GM18507 (cell line): ENCODE data around the gene ADAMTSL4.

ENCODE experiments used
- DNase-seq: peaks from one replicate; pipeline ENCODE4 v3.0.0; 2011; ENCODE audit warnings: low read depth; ENCODE audit not compliant: insufficient read length; ENCODE audit errors: extremely low spot score
- FAIRE-seq: peaks from 2 replicates; lab custom pipeline; 2011; peaks lifted over from hg19 to GRCh38; lab: Jason Lieb, UNC

ADAMTSL4 gene

DNA sequence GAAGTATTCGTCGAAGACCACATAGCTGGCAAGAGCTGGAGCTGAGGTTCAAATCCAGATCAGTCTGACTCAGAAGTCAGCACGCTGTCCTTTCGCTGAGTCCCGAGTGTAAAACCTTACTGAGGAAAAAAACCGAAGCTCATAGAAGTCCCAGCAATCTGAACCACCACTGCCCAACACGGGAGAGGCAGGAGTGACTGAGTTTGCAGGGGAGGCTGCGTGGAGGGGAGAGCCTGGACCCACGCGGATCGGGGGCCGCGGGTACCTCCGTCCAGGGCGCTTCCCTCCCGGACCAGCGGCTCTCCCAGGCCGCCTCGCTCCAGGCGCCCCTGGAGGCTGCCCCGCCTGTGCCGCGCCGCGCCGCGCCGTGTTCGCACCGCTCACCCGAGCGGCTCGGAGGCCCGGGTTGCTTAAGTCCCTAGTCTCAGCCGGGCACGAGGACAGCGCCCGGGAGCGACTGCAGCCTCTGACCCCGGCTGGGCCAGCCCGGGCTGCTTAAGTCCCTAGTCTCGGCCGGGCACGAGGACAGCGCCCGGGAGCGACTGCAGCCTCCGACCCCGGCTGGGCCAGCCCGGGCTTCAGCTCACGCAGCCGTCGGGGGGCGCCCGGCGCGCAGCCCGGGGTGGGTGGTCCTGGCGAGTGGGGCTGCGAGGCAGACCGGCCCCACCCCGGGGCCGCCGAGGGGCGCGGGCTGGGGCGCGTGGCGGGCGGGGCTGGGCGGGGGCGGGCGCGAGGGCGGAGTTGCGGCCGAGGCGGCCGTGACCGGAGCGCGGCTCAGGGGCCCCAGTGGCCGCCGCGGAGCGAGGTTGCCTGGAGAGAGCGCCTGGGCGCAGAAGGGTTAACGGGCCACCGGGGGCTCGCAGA is at the start of gene ADAMTSL4:
Gene ADAMTSL4, plus strand, starts transcription at position 777 of the 864 bp plus-strand sequence. CDS start 2,881 bp downstream, outside the sequence.
- no peak for FAIRE-seq
- DNase-seq = no peak

DNA sequence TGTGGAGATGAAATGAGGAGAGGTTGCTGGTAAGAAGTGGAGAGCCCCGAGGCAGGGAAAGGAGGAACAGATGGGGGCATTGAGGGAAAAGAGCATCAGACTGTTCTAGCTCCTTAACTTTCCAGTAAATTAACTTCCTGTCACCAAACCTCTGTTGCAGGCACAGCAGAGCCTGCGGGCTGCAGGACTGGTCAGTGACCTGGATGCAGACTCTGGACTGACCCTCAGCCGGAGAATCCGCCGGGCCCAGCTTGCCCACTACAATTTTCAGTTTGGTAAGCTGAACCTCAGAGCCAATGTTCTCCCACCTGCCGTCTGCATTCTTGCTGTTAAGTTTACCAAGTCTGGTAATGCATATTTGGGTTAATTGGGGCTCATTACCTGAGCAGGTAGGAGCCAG is 43.8 kb upstream of the ADAMTSL4 start:
- FAIRE-seq (no peak), DNase-seq (no peak)

DNA sequence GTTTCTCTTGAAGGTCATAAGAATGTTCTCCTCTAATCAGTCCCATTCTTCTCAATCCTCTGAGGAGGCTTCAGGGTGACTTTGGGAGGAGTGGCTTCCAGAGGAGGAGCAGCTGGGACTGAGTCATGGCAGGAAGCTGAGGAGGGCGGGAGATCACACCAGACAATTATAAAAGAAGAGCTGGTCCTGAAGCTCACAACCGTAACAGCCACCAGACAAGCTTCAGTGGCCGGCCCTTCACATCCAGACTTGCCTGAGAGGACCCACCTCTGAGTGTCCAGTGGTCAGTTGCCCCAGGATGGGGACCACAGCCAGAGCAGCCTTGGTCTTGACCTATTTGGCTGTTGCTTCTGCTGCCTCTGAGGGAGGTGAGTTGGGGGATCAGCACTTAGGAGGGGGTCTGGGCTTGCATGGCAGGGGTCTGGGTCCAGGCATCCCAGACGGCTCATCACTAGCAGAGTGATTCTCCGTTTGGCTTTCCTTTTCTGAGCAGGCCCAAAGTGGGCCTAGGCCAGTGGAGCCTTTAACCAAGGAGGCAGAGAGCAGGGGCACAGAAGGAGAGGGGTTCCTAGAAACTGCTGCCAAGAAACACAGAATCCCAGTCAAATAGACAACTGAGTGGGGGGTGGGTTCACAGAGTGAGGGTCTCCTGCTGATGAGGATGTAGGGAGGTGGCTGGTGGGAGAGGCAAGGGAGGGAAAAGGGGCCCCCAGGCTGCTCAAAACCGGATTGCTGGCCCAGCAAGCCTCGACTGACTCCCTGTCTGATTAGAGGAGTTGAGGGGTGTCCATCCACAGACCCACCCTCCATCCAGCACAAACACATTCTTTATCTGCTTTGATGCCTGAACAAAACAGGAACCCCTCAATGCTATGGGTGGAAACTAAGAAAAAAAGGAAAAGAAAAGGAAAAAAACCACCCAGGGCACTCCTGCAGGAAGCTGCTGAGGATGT is 41.0 kb upstream of the ADAMTSL4 start, which contains the start of gene ECM1:
Gene ECM1, plus strand, starts transcription at position 198 of the 953 bp plus-strand sequence. Its CDS starts 101 bp downstream, at position 299.
- DNase-seq = no peak
- no peak for FAIRE-seq

DNA sequence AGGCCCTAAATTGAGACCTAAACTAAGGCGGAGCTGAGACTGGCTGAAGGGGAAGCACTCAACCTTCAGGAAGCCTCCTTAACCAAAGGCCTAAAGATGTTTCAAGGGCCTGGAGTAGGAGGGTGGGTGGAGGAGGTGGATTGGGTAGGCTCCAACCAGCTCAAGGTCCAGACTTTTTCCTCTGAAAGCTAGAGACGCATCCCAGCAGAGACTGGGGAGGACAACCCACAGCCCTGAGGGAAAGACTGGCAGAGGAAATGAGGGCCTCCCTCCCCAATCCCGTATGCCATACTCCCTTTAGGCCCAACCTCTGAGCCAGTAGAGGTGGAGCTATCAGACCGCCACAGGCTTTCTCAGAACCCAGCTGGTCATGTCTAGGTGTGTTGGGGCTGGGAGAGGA is 40.2 kb upstream of the ADAMTSL4 start:
- DNase-seq (no peak), FAIRE-seq (no peak)

DNA sequence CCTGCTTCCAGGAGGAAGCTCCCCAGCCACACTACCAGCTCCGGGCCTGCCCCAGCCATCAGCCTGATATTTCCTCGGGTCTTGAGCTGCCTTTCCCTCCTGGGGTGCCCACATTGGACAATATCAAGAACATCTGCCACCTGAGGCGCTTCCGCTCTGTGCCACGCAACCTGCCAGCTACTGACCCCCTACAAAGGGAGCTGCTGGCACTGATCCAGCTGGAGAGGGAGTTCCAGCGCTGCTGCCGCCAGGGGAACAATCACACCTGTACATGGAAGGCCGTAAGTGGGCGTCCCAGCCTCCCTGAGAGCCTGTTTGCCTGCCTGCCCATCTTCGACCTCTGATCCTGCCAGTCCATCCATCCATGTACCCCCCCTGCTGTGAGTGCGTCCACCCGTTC is 37.7 kb upstream of the ADAMTSL4 start:
- no peak for FAIRE-seq
- DNase-seq = no peak

DNA sequence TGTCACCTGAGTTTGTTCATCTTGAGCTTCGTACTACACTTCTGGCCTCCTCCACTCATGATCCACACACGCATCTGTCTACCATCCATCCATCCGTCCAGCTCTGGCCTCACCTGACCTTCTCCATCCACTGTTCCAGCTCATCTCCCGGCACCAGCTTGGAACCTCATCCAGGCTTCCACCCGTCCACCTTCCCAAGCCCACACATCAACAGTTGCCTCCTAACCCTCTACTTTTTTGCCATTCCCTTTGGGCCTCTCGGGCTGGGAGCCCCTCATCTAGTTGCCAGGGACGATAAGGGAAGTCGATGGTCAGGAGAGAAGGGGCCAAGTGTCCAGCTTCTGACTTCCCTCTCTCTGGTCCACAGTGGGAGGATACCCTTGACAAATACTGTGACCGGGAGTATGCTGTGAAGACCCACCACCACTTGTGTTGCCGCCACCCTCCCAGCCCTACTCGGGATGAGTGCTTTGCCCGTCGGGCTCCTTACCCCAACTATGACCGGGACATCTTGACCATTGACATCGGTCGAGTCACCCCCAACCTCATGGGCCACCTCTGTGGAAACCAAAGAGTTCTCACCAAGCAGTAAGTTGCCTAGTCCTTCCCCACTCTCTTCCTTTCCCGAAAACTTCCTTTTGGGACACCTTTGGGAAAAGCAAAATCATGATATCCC is 37.1 kb upstream of the ADAMTSL4 start:
- no peak for FAIRE-seq
- no peak for DNase-seq

DNA sequence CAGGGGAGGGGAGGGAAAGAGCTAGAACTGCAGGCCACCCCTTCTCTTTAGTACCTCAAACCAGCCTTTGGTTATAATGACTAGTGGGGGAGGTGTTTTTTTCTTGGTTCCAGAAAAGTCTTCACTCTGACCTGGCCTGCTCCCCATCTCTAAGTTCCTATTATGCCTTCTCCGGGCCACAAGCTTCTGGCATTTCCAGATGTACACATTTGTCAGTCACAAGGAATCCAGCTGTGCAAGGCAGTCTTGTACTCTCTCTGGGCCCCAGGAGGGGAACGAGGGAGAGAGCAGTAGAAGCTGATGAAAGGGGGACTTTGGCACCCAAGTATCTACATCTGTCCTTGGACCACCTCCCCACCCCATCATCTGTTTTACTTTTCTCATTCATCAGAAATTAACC is 36.4 kb upstream of the ADAMTSL4 start:
- FAIRE-seq (no peak), DNase-seq (no peak)

DNA sequence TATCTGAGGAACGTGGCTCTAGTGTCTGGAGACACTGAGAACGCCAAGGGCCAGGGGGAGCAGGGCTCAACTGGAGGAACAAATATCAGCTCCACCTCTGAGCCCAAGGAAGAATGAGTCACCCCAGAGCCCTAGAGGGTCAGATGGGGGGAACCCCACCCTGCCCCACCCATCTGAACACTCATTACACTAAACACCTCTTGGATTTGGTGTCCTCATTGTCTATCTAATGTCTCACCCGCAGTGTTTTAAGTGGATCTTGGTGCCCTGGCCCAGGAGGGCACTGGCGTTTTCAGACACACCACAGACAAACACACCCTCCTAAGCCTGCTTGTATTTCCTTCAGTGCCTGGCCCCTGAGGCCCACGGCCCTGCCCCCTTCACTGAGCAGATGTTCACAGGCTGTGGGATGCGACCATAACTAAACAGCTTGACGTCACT is 35.8 kb upstream of the ADAMTSL4 start:
- no peak for DNase-seq
- FAIRE-seq = no peak

DNA sequence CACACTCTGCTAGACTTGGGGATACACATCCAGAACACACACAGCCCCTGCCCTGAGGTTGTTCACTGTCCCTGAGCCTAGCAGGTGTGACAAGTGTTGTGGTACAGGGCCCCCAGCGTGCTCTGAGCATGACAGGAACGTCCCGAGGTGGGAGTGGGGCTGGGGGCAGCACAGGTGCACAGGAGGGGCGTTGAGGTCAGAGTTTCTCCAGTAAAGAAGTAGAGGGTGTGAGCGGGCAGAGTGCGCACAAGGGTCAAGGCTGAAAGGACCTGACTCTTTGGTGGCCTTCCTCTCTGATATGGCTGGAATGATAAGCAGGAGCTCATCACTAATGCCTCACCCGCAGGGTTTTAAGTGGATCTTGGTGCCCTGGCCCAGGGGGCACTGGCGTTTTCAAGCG is 34.9 kb upstream of the ADAMTSL4 start:
- FAIRE-seq = no peak
- no peak for DNase-seq

DNA sequence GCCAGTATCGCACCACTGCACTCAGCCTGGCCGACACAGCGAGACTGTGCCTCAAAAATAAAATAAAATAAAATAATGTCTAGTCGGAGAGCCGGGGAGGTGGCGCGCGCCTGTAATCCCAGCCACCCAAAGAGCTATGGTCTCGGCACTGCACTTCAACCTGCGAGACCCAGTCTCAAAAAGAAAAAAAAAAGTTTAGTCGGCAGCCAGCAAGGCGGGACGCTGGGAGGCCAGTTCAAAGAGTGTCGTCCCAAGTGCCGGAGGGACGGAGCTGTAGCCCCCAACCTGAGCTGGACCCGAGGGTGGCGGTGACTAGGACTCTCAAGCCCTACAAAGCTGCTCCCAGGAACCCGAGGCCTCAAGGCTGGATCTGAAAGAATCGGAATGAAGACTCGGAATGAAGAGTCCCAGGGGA is 34.3 kb upstream of the ADAMTSL4 start:
- DNase-seq (no peak), FAIRE-seq (no peak)

DNA sequence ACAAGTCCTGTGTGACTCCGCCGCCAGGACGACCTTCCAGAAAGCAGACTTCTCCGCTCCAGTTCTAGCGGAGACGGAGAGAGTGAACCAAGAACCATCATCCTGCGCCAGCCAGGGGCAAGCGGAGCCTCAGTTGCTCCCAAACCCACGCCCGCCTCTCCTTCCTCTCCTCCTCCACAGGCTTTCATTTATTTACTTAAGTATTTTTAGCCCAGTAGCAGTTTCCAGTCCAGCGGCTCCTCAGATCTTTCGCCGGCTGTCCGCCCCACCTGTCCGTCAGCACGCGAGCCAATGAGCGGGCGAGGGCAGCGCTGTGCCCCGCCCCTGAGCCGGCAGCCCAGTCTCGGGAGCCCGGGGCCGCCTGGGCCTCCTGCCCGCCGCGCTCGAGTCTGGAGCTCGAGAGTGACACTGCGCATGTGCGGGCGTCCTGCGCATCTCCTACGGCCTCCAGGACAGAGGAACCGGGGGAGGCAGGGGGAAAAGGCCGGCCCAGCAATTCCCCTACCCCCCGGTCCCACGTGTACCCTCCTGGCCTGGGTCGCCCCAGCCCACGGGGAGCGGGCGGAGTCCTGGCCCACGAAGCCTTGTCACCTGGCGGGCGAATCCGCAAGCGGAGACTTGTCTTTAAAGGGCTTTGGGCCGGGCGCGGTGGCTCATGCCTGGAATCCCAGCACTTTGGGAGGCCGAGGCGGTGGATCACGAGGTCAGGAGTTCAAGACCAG is 33.7 kb upstream of the ADAMTSL4 start, which contains the start of gene FALEC:
Gene FALEC, plus strand, starts transcription at position 425 of the 722 bp plus-strand sequence.
- FAIRE-seq = peak; percentile 94

DNA sequence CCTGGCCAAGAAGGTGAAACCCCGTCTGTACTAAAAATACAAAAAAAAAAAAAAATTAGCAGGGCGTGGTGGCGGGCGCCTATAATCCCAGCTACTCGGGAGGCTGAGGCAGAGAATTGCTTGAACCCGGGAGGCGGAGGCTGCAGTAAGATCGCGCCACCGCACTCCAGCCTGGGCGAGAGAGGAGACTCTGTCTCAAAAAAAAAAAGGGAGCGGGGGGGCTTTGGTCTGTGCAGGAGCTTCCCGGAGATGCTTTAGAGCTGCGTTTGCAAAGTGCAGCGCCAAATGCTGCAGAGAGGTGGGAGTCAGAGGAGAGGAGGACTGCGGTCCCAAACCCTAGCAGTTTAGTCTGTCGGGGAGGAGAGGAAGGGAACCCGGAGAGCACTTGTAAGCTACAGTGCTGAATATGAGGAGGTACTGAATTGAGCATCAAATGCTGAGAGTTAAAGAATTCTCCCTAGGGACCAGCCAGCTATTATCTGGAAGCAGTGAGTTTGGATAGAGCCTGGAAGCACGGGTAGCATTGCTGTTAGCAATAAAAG is 33.1 kb upstream of the ADAMTSL4 start:
- no peak for DNase-seq
- FAIRE-seq = no peak

More for the DNA sequence above, 33.7 kb upstream of the ADAMTSL4 start, which contains the start of gene FALEC:
- peak; percentile 100 for DNase-seq

DNA sequence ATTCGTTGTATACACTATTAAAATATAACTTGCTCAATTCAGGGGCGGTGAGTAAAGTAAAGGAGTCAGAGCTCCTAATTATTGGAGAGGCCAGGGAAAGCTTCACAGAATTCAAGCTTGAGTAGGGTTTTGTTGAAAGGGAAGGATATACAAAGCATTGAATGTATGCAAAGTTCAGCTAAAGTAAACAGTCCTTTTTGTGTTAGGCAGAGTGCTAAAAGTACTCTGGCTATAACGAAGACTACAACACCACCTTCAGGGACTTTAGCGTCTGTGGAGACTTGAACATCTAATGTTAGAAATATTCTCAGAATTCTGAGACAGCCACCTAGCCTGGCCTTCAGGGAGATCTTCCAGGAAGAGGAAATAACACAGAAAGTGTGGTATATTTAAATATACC is 32.6 kb upstream of the ADAMTSL4 start:
- no peak for FAIRE-seq

DNA sequence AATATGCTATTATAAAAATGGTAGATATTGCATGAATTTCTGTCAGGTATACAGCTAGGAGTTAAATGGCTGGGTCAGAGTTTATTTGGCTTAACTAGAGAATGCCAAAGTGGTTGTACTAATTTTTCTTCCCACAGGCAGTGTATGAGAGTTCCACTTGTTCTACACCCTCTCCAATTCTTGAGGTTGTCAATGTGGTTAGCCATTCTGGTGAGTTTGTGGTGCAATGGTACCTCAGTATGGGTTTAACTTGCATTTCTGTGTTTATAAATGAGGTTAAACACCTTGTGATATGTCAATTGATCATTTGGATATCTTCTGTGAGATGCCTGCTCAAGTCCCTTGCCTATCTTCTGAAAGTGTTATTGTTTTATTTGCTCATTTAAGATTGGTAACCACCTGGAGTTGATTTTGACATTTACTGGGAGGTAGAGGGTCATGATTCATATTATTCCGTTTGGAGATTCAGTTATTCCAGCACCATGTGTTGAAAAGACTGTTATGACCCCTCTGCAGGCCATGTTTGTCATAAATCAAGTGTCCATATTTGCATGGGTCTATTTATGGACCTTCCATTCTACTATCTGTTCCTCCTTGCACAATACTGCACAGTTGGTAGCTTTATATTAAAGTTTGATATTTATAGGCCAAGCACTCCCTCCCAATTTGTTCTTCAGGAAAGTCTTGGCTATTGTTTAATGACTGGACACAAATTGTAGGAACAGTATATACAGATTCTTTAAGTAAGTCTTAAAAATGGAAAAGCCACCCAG is 27.8 kb upstream of the ADAMTSL4 start:
- FAIRE-seq = no peak

More for the DNA sequence above, 32.6 kb upstream of the ADAMTSL4 start:
- no peak for DNase-seq

DNA sequence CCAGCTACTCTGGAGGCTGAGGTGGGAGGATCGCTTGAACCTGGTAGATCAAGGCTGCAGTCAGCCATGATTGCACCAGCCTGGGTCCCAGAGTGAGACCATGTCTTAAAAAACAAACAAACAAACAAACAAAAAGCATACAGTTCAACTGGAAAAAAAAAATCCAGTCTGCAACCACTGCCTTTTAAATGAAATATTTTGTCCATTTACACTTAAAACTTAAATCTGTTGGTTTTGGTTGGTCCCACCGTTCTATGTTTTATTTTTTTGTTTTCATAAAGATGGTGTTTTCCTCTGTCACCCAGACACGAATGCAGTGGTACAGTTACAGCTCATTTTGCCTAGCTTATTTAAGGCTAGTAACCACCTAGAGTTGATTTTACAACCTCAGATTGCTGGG is 23.9 kb upstream of the ADAMTSL4 start:
- DNase-seq (no peak), FAIRE-seq (no peak)

More for the DNA sequence above, 27.8 kb upstream of the ADAMTSL4 start:
- DNase-seq = no peak

DNA sequence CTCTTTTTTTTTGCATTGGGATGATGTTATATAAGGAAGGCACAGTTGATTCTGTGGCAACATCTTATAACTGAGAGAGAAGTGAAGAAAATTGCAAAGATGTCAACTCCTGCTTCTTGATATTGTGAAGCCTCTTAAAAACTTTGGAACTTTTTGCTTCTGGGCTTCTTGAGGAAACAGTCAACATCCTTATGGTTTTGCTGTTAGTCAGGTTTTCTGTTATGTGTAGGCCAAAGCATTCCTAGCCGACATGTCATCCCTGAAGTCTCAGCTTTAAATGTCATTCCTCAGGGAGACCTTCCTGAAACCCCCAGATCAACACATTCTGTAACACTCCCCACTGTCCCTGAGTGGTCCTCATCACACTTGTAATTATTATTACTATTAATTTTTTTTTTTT is 21.0 kb upstream of the ADAMTSL4 start:
- no peak for DNase-seq
- FAIRE-seq = no peak

DNA sequence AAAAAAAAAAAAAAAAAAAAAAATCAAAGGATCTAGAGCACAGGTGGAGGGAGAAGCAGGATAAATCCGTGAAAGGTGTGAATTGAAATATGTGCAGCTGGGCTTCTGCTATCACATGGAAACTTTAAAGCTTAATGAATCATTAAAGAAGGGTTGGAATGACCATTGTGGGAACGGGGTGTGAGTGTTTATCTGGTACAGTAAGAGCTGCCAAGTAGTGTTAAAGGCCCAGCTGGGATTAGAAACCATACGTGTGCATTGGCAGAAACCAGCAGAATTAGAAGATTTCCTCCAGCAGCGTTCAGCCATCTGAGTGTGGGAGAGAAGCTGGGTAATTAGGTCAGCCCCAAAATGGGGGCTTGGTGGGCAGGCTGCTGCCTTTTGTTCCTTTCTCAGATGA is 20.2 kb upstream of the ADAMTSL4 start:
- DNase-seq (no peak), FAIRE-seq (no peak)
